ENCODE measurements around the gene MARK1.
"Not testable (repeated sequence)": the region's sequence is repeated elsewhere in the genome, so short reads cannot be mapped to it uniquely, and the experiment has no call there.

MARK1 gene

DNA sequence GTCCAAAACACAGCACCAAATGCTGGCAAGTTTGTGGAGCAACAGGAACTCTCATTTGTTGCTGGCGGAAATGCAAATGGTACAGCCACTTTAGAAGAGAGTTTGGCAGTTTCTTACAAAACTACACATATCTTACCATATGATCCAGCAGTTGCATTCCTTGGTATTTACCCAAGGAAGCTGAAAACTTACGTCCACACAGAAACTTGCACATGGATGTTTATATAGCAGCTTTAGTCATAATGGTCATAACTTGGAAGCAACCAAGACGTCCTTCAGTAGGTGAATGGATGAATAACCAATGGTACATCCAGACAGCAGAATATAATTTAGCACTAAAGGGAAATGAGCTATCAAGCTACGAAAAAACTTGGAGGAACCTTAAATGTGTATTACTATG, 66.4 kb downstream of the MARK1 start:
- ChIA-PET CTCF (no interaction called here), POLR2A (no interaction called here)
- TF ChIP-seq LEF1 (IDR thresholded peaks at IDR 0.05; ENCODE audit: borderline replicate concordance), result no peak
- TF ChIP-seq L3MBTL2 (conservative IDR thresholded peaks at IDR 0.05), result no peak
- no peak for TF ChIP-seq TARDBP (IDR thresholded peaks at IDR 0.05)
- TF ChIP-seq BHLHE40 (IDR thresholded peaks at IDR 0.05; ENCODE audit: borderline replicate concordance), result no peak
- no peak for TF ChIP-seq NFRKB (IDR thresholded peaks at IDR 0.05)
- no peak for TF ChIP-seq ELF4 (IDR thresholded peaks at IDR 0.05)
- TF ChIP-seq ZNF384 (IDR thresholded peaks at IDR 0.05), result no peak
- TF ChIP-seq ARNT (IDR thresholded peaks at IDR 0.05), result no peak
- DNase-seq (ENCODE audit: extremely low spot score), result no peak

DNA sequence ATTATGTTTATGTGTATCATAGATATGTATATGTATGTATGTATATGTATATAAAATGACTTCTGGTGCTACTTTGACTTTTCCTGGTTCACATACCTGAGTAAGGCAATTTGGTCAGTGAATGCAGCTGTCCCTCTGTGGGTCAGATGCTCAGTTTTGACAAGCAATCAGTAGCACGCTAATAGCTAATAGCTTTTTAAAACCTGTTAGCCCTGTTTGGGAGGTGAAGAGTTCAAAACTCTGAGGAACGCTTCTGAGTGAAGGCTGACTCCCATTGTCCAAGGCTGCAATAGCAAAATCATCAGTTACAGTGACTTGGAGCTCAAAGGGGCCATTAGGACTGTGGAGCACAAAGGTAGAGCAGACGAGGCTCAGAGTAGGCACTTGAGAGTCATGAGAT, 67.2 kb downstream of the MARK1 start:
- ChIA-PET CTCF (no interaction called here), POLR2A (no interaction called here)
- no peak for TF ChIP-seq ELF4 (IDR thresholded peaks at IDR 0.05)
- no peak for TF ChIP-seq TARDBP (IDR thresholded peaks at IDR 0.05)
- no peak for TF ChIP-seq SUZ12 (IDR thresholded peaks at IDR 0.05)
- no peak for TF ChIP-seq FOXK2 (IDR thresholded peaks at IDR 0.05)
- TF ChIP-seq LEF1 (IDR thresholded peaks at IDR 0.05; ENCODE audit: borderline replicate concordance), result no peak
- no peak for TF ChIP-seq L3MBTL2 (conservative IDR thresholded peaks at IDR 0.05)
- TF ChIP-seq BHLHE40 (IDR thresholded peaks at IDR 0.05; ENCODE audit: borderline replicate concordance), result no peak
- no peak for TF ChIP-seq ZNF384 (IDR thresholded peaks at IDR 0.05)
- TF ChIP-seq ARNT (IDR thresholded peaks at IDR 0.05), result no peak
- no peak for TF ChIP-seq SP1 (IDR thresholded peaks at IDR 0.05)
- TF ChIP-seq, protein P1, sequence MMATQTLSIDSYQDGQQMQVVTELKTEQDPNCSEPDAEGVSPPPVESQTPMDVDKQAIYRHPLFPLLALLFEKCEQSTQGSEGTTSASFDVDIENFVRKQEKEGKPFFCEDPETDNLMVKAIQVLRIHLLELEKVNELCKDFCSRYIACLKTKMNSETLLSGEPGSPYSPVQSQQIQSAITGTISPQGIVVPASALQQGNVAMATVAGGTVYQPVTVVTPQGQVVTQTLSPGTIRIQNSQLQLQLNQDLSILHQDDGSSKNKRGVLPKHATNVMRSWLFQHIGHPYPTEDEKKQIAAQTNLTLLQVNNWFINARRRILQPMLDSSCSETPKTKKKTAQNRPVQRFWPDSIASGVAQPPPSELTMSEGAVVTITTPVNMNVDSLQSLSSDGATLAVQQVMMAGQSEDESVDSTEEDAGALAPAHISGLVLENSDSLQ (IDR thresholded peaks at IDR 0.05), result no peak
- TF ChIP-seq FOXM1 (IDR thresholded peaks at IDR 0.05; ENCODE audit: borderline replicate concordance), result no peak
- TF ChIP-seq NFRKB (IDR thresholded peaks at IDR 0.05), result no peak
- TF ChIP-seq HDGF (IDR thresholded peaks at IDR 0.05; ENCODE audit: borderline replicate concordance), result no peak
- TF ChIP-seq CTBP1 (IDR thresholded peaks at IDR 0.05; ENCODE audit: borderline replicate concordance), result no peak
- no peak for TF ChIP-seq FOXA1 (IDR thresholded peaks at IDR 0.05)
- DNase-seq (ENCODE audit: extremely low spot score), result no peak

DNA sequence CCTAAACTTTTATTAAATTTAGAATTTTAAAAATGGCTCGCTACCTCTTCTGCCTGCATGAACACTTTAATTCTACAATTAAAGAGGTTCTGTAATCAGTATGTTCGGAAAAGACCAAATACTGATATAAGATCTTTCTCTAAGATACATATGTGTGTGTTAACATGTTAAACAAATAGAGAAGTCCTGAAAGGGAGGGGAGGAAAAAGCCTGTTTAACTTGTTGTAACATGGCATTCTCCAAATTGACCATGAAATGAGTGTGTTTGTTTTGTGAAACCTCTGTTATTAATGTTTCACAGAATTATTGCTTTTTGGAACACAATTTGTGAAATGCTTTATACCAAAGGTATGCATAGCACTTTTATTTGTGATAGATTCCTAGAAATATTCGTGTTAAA, 77.0 kb downstream of the MARK1 start:
- CTCF ChIA-PET, result interaction anchor here (0.6 kb wide), 1 partner anchor 189 kb away, joined by 7 read pairs; no protein-coding TSS in a partner anchor
- no peak for DNase-seq (ENCODE audit: extremely low spot score)
- no peak for TF ChIP-seq ZNF384 (IDR thresholded peaks at IDR 0.05)
- TF ChIP-seq ARNT (IDR thresholded peaks at IDR 0.05), result no peak
- TF ChIP-seq L3MBTL2 (conservative IDR thresholded peaks at IDR 0.05), result no peak
- no peak for TF ChIP-seq ELF4 (IDR thresholded peaks at IDR 0.05)
- POLR2A ChIA-PET, result no interaction called here

DNA sequence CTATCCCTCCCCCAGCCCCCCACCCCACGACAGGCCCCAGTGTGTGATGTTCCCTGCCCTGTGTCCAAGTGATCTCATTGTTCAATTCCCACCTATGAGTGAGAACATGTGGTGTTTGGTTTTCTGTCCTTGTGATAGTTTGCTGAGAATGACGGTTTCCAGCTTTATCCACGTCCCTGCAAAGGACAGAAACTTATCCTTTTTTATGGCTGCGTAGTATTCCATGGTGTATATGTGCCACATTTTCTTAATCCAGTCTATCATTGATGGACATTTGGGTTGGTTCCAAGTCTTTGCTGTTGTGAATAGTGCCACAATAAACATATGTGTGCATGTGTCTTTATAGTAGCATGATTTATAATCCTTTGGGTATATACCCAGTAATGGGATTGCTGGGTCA, 77.7 kb downstream of the MARK1 start:
- DNase-seq (ENCODE audit: extremely low spot score); POLR2A ChIA-PET: not testable (repeated sequence)
- CTCF ChIA-PET, result interaction anchor here (0.6 kb wide), 1 partner anchor 190 kb away, joined by 7 read pairs; no protein-coding TSS in a partner anchor

DNA sequence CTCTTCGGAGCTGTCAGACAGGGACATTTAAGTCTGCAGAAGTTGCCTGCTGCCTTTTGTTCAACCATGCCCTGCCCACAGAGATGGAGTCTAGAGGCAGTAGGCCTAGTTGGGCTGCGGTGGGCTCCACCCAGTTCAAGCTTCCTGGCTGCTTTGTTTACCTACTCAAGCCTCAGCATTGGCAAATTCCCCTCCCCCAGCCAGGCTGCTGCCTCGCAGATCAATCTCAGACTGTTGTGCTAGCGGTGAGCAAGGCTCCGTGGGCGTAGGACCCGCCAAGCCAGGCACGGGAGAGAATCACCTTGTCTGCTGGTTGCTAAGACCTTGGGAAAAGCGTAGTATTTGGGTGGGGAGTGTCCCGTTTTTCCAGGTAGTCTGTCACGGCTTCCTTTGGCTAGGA, 83.2 kb downstream of the MARK1 start:
- POLR2A ChIA-PET; CTCF ChIA-PET; DNase-seq (ENCODE audit: extremely low spot score): not testable (repeated sequence)

DNA sequence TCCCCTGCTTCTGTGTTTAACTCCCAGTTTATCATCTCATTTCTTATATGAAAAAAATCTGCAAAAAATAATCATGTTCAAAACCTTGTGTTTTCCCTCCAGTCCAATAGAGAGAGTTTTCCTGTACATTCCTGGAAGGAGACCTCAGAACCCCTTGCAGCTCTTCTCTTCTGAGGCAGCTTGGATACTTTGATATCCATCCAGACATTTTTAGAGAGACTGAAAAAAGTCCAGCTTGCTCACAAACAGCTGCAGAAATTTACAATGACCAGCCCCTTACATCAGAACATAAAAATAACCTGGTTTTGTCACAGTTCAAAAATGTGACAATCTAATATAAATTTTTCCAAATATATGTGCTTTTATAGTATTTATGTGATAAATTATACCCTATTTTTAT, 88.9 kb downstream of the MARK1 start:
- POLR2A ChIA-PET, result no interaction called here
- no peak for TF ChIP-seq NFRKB (IDR thresholded peaks at IDR 0.05)
- no peak for TF ChIP-seq LEF1 (IDR thresholded peaks at IDR 0.05; ENCODE audit: borderline replicate concordance)
- no peak for TF ChIP-seq FOXK2 (IDR thresholded peaks at IDR 0.05)
- TF ChIP-seq SP1 (IDR thresholded peaks at IDR 0.05), result no peak
- TF ChIP-seq SUZ12 (IDR thresholded peaks at IDR 0.05), result no peak
- TF ChIP-seq, protein P1 (IDR thresholded peaks at IDR 0.05), result no peak
- TF ChIP-seq HDGF (IDR thresholded peaks at IDR 0.05; ENCODE audit: borderline replicate concordance), result no peak
- no peak for TF ChIP-seq L3MBTL2 (conservative IDR thresholded peaks at IDR 0.05)
- no peak for TF ChIP-seq BHLHE40 (IDR thresholded peaks at IDR 0.05; ENCODE audit: borderline replicate concordance)
- TF ChIP-seq ARNT (IDR thresholded peaks at IDR 0.05), result no peak
- TF ChIP-seq TARDBP (IDR thresholded peaks at IDR 0.05), result no peak
- no peak for TF ChIP-seq ZNF384 (IDR thresholded peaks at IDR 0.05)
- no peak for TF ChIP-seq FOXM1 (IDR thresholded peaks at IDR 0.05; ENCODE audit: borderline replicate concordance)
- TF ChIP-seq CTBP1 (IDR thresholded peaks at IDR 0.05; ENCODE audit: borderline replicate concordance), result no peak
- no peak for TF ChIP-seq ELF4 (IDR thresholded peaks at IDR 0.05)
- no peak for TF ChIP-seq FOXA1 (IDR thresholded peaks at IDR 0.05)
- DNase-seq (ENCODE audit: extremely low spot score), result no peak
- CTCF ChIA-PET, result no interaction called here

DNA sequence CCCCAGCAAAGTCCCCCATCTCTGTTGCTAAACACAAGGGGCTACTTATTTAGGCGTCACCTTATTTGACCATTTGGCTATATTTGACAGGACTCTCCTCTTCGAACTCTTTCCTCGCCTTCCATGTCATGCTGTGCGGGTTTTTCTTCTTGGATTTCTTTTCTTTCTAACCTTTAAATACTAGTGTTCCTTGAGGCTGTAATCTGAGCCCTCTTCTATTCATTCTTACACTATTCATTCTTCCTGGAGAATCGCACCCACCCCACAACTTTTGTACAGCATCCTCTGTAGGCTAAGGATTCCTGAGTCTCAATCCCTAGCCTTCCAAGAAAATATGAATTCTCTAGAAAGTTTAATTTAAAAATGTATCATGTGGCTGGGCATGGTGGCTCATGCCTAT, 100.5 kb downstream of the MARK1 start:
- ChIA-PET CTCF (no interaction called here), POLR2A (no interaction called here)
- TF ChIP-seq, protein P1 (IDR thresholded peaks at IDR 0.05), result no peak
- TF ChIP-seq ARNT (IDR thresholded peaks at IDR 0.05), result no peak
- no peak for TF ChIP-seq ELF4 (IDR thresholded peaks at IDR 0.05)
- TF ChIP-seq LEF1 (IDR thresholded peaks at IDR 0.05; ENCODE audit: borderline replicate concordance), result no peak
- no peak for TF ChIP-seq FOXK2 (IDR thresholded peaks at IDR 0.05)
- no peak for TF ChIP-seq HDGF (IDR thresholded peaks at IDR 0.05; ENCODE audit: borderline replicate concordance)
- TF ChIP-seq TARDBP (IDR thresholded peaks at IDR 0.05), result no peak
- no peak for TF ChIP-seq L3MBTL2 (conservative IDR thresholded peaks at IDR 0.05)
- no peak for TF ChIP-seq ZNF384 (IDR thresholded peaks at IDR 0.05)
- no peak for TF ChIP-seq BHLHE40 (IDR thresholded peaks at IDR 0.05; ENCODE audit: borderline replicate concordance)
- no peak for TF ChIP-seq FOXA1 (IDR thresholded peaks at IDR 0.05)
- no peak for TF ChIP-seq SUZ12 (IDR thresholded peaks at IDR 0.05)
- TF ChIP-seq SP1 (IDR thresholded peaks at IDR 0.05), result no peak
- no peak for TF ChIP-seq NFRKB (IDR thresholded peaks at IDR 0.05)
- no peak for TF ChIP-seq FOXM1 (IDR thresholded peaks at IDR 0.05; ENCODE audit: borderline replicate concordance)
- no peak for DNase-seq (ENCODE audit: extremely low spot score)

All from HEK293T (cell line).